Testis (tissue), 2 donors: ENCODE data around the gene NCKAP5.

Experiments
- CTCF ChIP-seq, 3 experiments: fragments of 450-650 bp in 2 of 3; fragments of 200-600 bp in 1 of 3; sonication (generic) in 1 of 3; IDR thresholded peaks; one replicate each; pipeline ENCODE4 v1.5.1; 2016 to 2019; ENCODE audit warnings: antibody characterized with exemption in 3 of 3, mild to moderate bottlenecking in 2 of 3, moderate library complexity in 1 of 3
- POLR2A ChIP-seq: fragments of 450-650 bp; IDR thresholded peaks from one replicate; pipeline ENCODE4 v1.6.1; 2017; ENCODE audit warnings: antibody characterized with exemption, mild to moderate bottlenecking, moderate library complexity

GRCh38 chr2:132741754-132742153 lies 826.5 kb downstream of the NCKAP5 start:
- TF ChIP-seq CTCF (IDR thresholded peaks at IDR 0.05), result no peak
- TF ChIP-seq POLR2A, result no peak
